GM21390 (cell line): ENCODE measurements around the gene CBY2.
"Not testable (repeated sequence)": the region's sequence is repeated elsewhere in the genome, so short reads cannot be mapped to it uniquely, and the experiment has no call there.

Experiments
- ATAC-seq: cut with Tn5 transposase; IDR thresholded peaks from one replicate; pipeline ENCODE4 v1.9.1; 2021; ENCODE audit not compliant: unreplicated experiment

The CBY2 gene, protein sequence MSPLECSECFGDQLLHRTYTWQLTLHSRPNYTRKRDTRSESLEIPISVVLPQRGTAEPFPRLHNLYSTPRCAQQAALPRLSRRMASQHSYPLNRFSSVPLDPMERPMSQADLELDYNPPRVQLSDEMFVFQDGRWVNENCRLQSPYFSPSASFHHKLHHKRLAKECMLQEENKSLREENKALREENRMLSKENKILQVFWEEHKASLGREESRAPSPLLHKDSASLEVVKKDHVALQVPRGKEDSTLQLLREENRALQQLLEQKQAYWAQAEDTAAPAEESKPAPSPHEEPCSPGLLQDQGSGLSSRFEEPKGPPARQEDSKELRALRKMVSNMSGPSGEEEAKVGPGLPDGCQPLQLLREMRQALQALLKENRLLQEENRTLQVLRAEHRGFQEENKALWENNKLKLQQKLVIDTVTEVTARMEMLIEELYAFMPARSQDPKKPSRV

DNA sequence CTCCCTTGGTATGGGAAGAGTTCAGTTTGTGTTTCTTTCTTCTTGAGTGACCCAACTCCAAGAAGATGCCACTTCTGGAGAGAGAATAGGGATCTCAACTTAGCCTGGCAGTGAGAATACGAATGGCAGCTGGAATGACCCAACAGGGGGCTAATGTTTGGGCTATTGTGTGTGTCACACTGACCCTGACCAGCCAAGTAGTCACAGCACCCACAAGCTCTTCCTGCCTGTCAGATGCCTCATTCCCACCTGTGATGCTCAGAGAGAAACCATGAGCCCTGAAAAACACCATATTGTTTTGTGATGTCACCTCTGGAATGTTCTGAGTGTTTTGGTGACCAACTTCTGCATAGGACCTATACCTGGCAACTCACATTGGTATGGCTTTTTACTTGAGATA is at the start of gene CBY2:
CBY2 (plus strand) TSS at position 233 of the 400 bp plus-strand sequence; CDS start at position 304, 71 bp downstream.
- no peak for ATAC-seq

- ATAC-seq = no peak
Measured at GRCh38 chr13:45654633-45655349, 47.3 kb upstream of the CBY2 start.

- no peak for ATAC-seq
Measured at GRCh38 chr13:45658586-45659235, 43.4 kb upstream of the CBY2 start.

DNA sequence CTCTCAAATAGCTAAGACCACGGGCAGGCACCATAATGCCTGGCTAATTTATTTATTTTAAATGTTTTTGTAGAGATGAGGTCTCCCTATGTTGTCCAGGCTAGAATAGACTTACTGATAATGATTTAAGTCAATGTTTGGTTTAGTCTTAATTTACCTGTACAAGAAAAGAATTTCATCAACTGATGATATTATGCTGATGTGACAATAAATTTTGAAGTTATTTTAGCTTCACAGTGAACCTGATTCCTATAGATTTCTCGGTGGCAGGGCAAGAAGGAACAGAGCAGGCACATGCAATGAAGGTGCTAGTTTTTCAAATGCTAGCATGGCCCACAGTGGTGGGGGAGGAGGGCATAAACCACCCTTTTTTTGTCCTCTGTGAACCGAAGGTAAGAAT is 42.6 kb upstream of the CBY2 start:
- ATAC-seq = no peak

DNA sequence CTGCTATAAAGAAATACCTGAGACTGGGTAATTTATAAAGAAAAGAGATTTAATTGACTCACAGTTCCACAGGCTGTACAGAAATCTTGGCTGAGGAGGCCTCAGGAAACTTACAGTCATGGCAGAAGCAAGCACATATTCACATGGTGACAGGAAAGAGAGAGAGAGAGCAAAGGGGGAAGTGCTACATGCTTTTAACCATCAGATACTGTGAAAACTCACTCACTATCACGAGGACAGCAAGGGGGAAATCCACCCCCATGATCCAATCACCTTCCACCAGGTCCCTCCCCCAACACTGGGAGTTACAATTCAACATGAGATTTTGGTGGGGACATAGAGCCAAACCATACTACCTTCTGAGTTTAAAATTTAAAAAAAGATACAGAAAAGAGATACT is 41.7 kb upstream of the CBY2 start:
- ATAC-seq = not testable (repeated sequence)

DNA sequence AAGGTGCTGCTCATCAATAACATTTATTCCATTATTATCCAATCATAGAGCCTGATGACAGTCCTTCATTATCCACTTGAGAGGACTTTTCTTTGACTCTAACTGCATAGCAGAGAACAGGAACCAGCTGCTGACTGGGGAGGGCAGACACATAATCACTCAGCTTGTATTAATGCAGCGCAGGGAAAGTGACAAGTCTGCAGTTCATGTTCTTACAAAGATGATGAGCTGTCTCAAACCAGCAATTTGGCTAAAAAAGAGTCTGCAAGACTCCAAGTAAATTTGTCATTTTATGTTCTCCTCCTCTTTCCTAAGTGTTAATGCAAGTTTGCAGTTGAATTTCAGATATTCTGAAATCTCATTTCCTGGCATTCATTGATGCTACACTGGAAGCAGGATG is 40.0 kb upstream of the CBY2 start:
- ATAC-seq = no peak

DNA sequence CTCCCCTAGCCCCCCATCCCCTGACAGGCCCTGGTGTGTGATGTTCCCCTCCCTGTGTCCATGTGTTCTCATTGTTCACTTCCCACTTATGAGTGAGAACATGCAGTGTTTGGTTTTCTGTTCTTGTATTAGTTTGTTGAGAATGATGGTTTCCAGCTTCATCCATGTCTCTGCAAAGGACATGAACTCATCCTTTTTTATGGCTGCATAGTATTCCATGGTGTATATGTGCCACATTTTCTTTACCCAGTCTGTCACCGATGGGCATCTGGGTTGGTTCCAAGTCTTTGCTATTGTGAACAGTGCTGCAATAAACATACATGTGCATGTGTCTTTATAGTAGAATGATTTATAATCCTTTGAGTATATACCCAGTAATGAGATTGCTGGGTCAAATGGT is 39.2 kb upstream of the CBY2 start:
- not testable (repeated sequence) for ATAC-seq

DNA sequence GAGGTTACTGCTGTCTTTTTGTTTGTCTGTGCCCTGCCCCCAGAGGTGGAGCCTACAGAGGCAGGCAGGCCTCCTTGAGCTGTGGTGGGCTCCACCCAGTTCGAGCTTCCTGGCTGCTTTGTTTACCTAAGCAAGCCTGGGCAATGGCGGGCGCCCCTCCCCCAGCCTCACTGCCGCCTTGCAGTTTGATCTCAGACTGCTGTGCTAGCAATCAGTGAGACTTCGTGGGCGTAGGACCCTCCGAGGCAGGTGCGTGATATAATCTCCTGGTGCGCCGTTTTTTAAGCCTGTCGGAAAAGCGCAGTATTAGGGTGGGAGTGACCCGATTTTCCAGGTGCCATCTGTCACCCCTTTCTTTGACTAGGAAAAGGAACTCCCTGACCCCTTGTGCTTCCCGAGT is 32.5 kb upstream of the CBY2 start:
- ATAC-seq = not testable (repeated sequence)

GRCh38 chr13:45670189-45670885 is 31.8 kb upstream of the CBY2 start:
- ATAC-seq = no peak

DNA sequence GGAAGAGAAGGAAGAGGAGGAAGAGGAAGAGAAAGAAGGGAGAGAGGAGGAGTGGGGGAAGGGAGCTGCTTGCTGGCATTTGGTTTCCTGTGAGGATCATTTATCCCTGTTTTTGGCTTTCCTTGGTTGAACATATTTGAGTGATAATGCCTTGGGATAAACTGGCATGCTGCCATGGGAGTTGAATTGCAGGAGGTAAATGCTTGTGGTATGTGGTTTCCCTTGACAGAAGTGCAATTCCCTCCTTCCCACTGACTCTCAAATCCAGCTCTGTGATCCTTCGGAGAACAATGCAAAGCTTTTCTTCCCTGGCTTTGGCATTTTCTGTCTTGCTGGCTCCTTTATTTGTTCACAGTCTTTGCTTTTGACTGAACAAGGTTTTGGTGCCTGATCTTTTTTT is 27.2 kb upstream of the CBY2 start:
- ATAC-seq = no peak

GRCh38 chr13:45678282-45678681 is 23.8 kb upstream of the CBY2 start:
- no peak for ATAC-seq

DNA sequence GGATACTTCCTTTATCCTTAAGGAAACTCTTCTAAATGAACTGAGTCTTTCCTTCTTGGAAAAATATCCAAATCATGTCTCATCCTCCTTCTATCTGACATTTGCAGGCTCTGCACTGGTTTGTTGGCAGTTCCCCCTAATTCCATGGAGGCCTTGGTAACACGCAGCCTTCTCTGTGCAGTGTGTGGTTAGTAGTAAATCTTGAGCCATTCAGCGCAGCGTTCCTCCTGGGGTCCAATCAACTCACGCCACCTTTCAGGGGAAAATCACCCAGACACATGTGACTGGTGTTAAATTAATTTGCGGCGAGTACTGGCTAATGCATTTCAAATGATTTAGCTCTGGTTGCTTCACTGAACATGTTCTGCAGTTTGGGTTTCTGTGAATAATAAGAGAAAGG is 21.0 kb upstream of the CBY2 start:
- no peak for ATAC-seq

DNA sequence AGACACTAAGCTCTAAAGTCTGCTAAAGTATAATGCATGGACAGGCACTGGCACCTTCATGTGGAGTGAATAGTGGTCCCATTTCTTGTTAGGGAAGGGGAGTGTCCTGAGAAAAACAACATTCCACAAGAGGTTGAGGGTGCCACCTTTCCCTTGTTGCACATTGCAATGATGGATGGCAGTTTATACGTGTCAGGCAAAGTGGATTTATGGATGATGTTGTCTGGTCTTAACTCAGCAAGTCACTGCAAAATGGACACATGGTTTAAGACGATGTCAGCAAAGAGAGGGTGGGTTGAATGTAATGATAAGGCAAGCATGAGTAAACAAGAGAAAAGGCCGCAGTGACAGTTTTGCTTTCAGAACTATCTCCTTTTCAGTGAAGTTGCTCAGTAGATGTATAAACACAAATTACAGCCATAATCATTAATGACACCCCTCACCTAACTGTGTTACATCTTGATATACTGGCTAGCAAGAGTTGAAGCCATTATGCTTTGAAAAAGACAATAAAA is 19.6 kb upstream of the CBY2 start:
- ATAC-seq = no peak

- ATAC-seq = no peak
Measured at GRCh38 chr13:45683701-45684100, 18.4 kb upstream of the CBY2 start.

DNA sequence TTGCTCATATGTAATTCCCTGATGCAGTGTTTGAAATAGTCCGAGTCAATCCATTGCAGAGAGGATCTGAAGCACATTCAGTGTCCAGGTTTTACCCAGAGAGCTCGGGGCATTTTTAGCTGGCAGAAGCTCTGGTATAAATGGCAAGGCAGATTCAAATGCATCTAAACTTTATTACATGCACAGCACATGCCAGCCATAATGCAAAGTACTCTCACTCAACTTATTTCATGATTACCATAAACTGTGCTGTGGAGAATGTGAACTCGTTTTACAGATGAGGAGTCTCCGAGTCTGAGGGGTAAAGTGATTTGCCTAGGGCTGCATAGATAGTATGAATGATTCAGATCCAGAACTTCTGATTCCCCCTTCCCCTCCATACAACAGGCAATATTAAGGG is 13.5 kb upstream of the CBY2 start:
- no peak for ATAC-seq

- no peak for ATAC-seq
Measured at GRCh38 chr13:45690636-45691035, 11.5 kb upstream of the CBY2 start.

DNA sequence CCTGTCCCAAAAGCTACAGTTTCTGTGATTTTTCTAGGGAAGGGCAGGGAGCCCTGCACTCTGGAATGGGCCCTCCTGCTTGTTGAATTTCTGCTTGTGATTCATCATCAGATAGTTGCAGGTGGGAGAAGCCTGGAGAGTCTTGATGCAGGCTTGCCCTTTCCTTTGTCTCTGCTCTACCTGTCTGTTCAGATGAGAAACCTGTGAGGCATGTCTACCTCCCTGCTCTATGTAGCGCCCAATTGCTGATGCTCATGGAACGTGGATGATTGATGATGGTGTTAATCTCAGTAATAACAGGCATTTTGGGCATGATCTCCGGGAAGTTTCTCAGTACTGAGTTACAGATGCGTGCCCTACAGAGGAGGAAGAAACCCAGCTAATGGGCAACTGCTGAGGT is 10.9 kb upstream of the CBY2 start:
- ATAC-seq = no peak

- no peak for ATAC-seq
Measured at GRCh38 chr13:45691667-45692066, 10.5 kb upstream of the CBY2 start.

- ATAC-seq = peak; percentile 50
Measured at GRCh38 chr13:45695198-45695730, 6.9 kb upstream of the CBY2 start.

- peak; percentile 37 for ATAC-seq
Measured at GRCh38 chr13:45696610-45697226, 5.4 kb upstream of the CBY2 start.
